ENCODE data around the gene BABAM1. TPM values are rescaled to one million over a fixed set of nuclear protein-coding genes. Genes with fewer than 3 reads are reported as not detected.
"Not testable (repeated sequence)": the region's sequence is repeated elsewhere in the genome, so short reads cannot be mapped to it uniquely, and the experiment has no call there.

BABAM1 gene
- total and polyA plus RNA-seq, 7 donors: 71.4 to 101 (median 90.0) TPM

- WGBS, 2 donors: 90 to 94% methylated on average over 7 of the region's 7 CpGs
- H3K27ac ChIP-seq: peak overlapping the region in 1 of 4 donors; percentile 80
- H3K36me3 ChIP-seq: peaks cover 0 to 25% (median 7%) of the 10 kb centered on the region in 4 donors
- no peaks in the 10 kb centered on the region for H3K9me3 ChIP-seq
- H3K4me1 ChIP-seq: peaks cover 0 to 13% (median 11%) of the 10 kb centered on the region in 4 donors
- TF ChIP-seq CTCF (IDR thresholded peaks at IDR 0.05) (no peak), POLR2A (IDR thresholded peaks at IDR 0.05) (no peak), EP300 (IDR thresholded peaks at IDR 0.05) (no peak), POLR2AphosphoS5 (IDR thresholded peaks at IDR 0.05) (no peak)
- intact Hi-C loops (cut with DNase I): loop anchor here (2.0 kb wide), 2 partner anchors 21 to 51 kb away; partner anchors contain the start of genes NR2F6 and USE1
- DNase-seq: no peak
- H3K27me3 ChIP-seq: no peaks in the 10 kb centered on the region
- no peak overlapping the region for H3K4me3 ChIP-seq
Measured at GRCh38 chr19:17266026-17266425, 1.2 kb upstream of the BABAM1 start.

GRCh38 chr19:17266589-17266974 lies 661 bp upstream of the BABAM1 start:
- no peaks in the 10 kb centered on the region for H3K27me3 ChIP-seq
- H3K36me3 ChIP-seq: peaks cover 0 to 31% (median 12%) of the 10 kb centered on the region in 4 donors
- H3K9me3 ChIP-seq: no peaks in the 10 kb centered on the region
- H3K4me3 ChIP-seq: no peak overlapping the region
- TF ChIP-seq EP300 (IDR thresholded peaks at IDR 0.05) (no peak), POLR2A (IDR thresholded peaks at IDR 0.05) (no peak), CTCF (IDR thresholded peaks at IDR 0.05) (no peak), POLR2AphosphoS5 (IDR thresholded peaks at IDR 0.05) (no peak)
- peak overlapping the region; percentile 73 to 86 (median 80) for H3K27ac ChIP-seq
- no peak for DNase-seq
- peaks cover 0 to 13% (median 11%) of the 10 kb centered on the region in 4 donors for H3K4me1 ChIP-seq
- intact Hi-C loops (cut with DNase I): loop anchor here (2.0 kb wide), 2 partner anchors 22 to 52 kb away; partner anchors contain the start of genes NR2F6 and USE1
- 61 to 85% methylated on average over 12 of the region's 12 CpGs for WGBS, 2 donors

DNA sequence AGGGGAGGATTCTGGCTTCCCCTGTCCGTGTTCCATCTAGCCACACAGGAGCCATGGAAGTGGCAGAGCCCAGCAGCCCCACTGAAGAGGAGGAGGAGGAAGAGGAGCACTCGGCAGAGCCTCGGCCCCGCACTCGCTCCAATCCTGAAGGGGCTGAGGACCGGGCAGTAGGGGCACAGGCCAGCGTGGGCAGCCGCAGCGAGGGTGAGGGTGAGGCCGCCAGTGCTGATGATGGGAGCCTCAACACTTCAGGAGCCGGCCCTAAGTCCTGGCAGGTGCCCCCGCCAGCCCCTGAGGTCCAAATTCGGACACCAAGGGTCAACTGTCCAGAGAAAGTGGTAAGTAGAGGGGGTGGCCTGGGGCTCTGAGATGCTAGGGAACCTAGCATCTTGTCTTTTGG lies 1.5 kb downstream of the BABAM1 start:
- Histone ChIP-seq H3K4me1 (peaks cover 0 to 13% (median 11%) of the 10 kb centered on the region in 4 donors), H3K27ac (no peak overlapping the region), H3K9me3 (no peaks in the 10 kb centered on the region), H3K4me3 (no peak overlapping the region), H3K36me3 (peaks cover 0 to 52% (median 23%) of the 10 kb centered on the region in 4 donors), H3K27me3 (no peaks in the 10 kb centered on the region)
- TF ChIP-seq EP300 (IDR thresholded peaks at IDR 0.05) (no peak), CTCF (IDR thresholded peaks at IDR 0.05) (no peak), POLR2A (IDR thresholded peaks at IDR 0.05) (no peak), POLR2AphosphoS5 (IDR thresholded peaks at IDR 0.05) (no peak)
- DNase-seq: no peak
- intact Hi-C loops (cut with DNase I): no loop called here
- 94 to 95% methylated on average over 13 of the region's 13 CpGs for WGBS, 2 donors

DNA sequence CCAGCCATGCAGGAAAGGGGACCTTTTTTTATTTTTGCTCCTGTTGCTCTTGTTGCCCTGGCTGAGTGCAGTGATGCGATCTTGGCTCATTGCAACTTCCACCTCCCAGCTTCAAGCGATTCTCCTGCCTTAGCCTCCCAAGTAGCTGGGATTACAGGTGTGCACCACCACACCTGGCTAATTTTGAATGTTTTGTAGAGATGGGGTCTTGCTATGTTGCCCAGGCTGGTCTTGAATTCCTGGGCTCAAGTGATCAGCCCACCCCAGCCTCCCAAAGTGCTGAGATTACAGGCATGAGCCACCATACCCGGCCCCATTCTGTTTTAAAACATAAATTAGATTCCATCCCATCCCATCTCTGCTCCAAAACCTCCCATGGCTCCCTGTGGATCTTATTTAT lies 7.6 kb downstream of the BABAM1 start:
- H3K36me3 ChIP-seq: peaks cover 24 to 98% (median 60%) of the 10 kb centered on the region in 4 donors
- H3K27ac ChIP-seq; H3K27me3 ChIP-seq; intact Hi-C loops (cut with DNase I); H3K4me1 ChIP-seq; DNase-seq; H3K4me3 ChIP-seq; H3K9me3 ChIP-seq: not testable (repeated sequence)
- 98 to 99% methylated on average over 3 of the region's 3 CpGs for WGBS, 2 donors

DNA sequence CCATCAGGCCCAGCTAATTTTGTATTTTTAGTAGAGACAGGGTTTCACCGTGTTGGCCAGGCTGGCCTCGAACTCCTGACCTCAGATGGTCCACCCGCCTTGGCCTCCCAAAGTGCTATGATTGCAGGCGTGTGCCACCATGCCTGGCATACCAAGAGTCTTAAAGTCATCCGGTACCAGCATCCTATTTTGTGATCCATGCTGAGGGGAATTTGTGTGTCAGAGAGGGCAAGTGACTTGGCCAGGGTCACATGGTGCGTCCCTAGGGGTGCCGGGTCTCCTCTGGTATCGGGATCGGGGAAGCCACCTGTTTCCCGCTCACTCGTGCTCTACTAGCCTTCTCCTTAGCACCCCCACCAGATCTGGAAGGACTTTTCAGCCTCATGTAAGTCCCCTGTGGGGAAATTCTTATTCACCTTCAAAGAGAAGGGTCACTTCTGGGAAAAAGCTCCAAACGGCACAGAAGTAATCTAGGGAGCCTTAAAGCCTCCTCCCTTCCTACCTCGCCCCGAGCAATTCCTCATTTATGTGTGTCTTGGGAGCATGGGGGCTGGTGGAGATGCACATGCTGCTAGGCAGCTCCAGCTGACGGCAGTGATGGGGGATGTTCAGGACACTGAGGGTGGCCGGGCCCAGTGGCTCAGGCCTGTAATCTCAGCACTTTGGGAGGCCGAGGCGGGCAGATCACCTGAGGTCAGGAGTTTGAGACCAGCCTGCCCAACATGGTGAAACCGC lies 8.4 kb downstream of the BABAM1 start:
- WGBS, 2 donors: 94 to 95% methylated on average over 19 of the region's 19 CpGs
- Histone ChIP-seq H3K9me3 (no peaks in the 10 kb centered on the region), H3K4me3 (no peak overlapping the region), H3K27ac (no peak overlapping the region), H3K4me1 (no peaks in the 10 kb centered on the region), H3K36me3 (peaks cover 24 to 91% (median 57%) of the 10 kb centered on the region in 4 donors), H3K27me3 (no peaks in the 10 kb centered on the region)
- no peak for TF ChIP-seq POLR2A (IDR thresholded peaks at IDR 0.05)
- TF ChIP-seq CTCF (IDR thresholded peaks at IDR 0.05): no peak
- TF ChIP-seq EP300 (IDR thresholded peaks at IDR 0.05): no peak
- no peak for TF ChIP-seq POLR2AphosphoS5 (IDR thresholded peaks at IDR 0.05)
- DNase-seq: no peak
- intact Hi-C loops (cut with DNase I): no loop called here
